GM23338 (cell line): ENCODE results near the gene NPAS2. TPM values are rescaled to one million over a fixed set of nuclear protein-coding genes. Genes with fewer than 3 reads are reported as not detected.

Source experiments
- ATAC-seq: fragments of 200-7000 bp; cut with Tn5 transposase; 3 replicates; pipeline ENCODE4 v1.9.1; 2020
- DNase-seq: peaks from one replicate; pipeline ENCODE4 v3.0.0-alpha.2; 2015; ENCODE audit warnings: low spot score
- H2AFZ ChIP-seq: fragments of 200-600 bp; sonication (generic); 2 replicates; pipeline ENCODE4 v1.8.0; 2016; ENCODE audit warnings: antibody characterized with exemption, mild to moderate bottlenecking, moderate library complexity
- H3F3A ChIP-seq: fragments of 200-600 bp; sonication (generic); replicated peaks from 2 replicates; pipeline ENCODE4 v1.8.0; 2017; ENCODE audit warnings: antibody characterized with exemption, mixed run types, low read depth
- H3K27ac ChIP-seq: fragments of 200-600 bp; sonication (generic); 2 replicates; pipeline ENCODE4 v1.6.1; 2016; ENCODE audit warnings: low read depth
- H3K27me3 ChIP-seq: fragments of 200-600 bp; sonication (generic); 2 replicates; pipeline ENCODE4 v1.8.0; 2016; ENCODE audit warnings: mild to moderate bottlenecking, mixed run types, moderate library complexity; ENCODE audit not compliant: insufficient read depth
- H3K36me3 ChIP-seq: fragments of 200-600 bp; sonication (generic); 2 replicates; pipeline ENCODE4 v1.8.0; 2016; ENCODE audit warnings: mild to moderate bottlenecking; ENCODE audit not compliant: insufficient read depth
- H3K4me1 ChIP-seq: fragments of 200-600 bp; sonication (generic); 2 replicates; pipeline ENCODE4 v1.8.0; 2016; ENCODE audit warnings: mild to moderate bottlenecking, moderate library complexity; ENCODE audit not compliant: insufficient read depth
- H3K4me2 ChIP-seq: fragments of 200-600 bp; sonication (generic); 2 replicates; pipeline ENCODE4 v1.7.1; 2017; ENCODE audit warnings: mixed run types
- H3K4me3 ChIP-seq: fragments of 200-600 bp; sonication (generic); 2 replicates; pipeline ENCODE4 v1.6.1; 2016; ENCODE audit warnings: mixed run types
- H3K79me2 ChIP-seq: fragments of 200-600 bp; sonication (generic); replicated peaks from 2 replicates; pipeline ENCODE4 v1.8.0; 2017; ENCODE audit warnings: mild to moderate bottlenecking; ENCODE audit not compliant: insufficient read depth
- H3K9me2 ChIP-seq: fragments of 200-600 bp; sonication (generic); 2 replicates; pipeline ENCODE4 v1.8.0; 2017; ENCODE audit not compliant: insufficient read depth
- H4K20me1 ChIP-seq: fragments of 200-600 bp; sonication (generic); replicated peaks from 2 replicates; pipeline ENCODE4 v1.8.0; 2017; ENCODE audit warnings: mild to moderate bottlenecking; ENCODE audit not compliant: insufficient read depth
- H3K27ac Mint-ChIP-seq: 2 replicates; pipeline ENCODE4 v1.8.0; 2020; ENCODE audit warnings: inconsistent platforms, mild to moderate bottlenecking, moderate library complexity, mixed read lengths
- H3K27me3 Mint-ChIP-seq: 3 replicates; pipeline ENCODE4 v1.8.0; 2022; ENCODE audit warnings: low read depth, mild to moderate bottlenecking, moderate library complexity, mixed read lengths, inconsistent platforms; ENCODE audit not compliant: insufficient read depth, poor library complexity
- H3K36me3 Mint-ChIP-seq: 3 replicates; pipeline ENCODE4 v1.8.0; 2021; ENCODE audit warnings: low read depth, mild to moderate bottlenecking, inconsistent platforms, moderate library complexity, mixed read lengths
- H3K4me1 Mint-ChIP-seq: 3 replicates; pipeline ENCODE4 v1.8.0; 2020; ENCODE audit warnings: mild to moderate bottlenecking, inconsistent platforms, mixed read lengths
- H3K4me3 Mint-ChIP-seq: 3 replicates; pipeline ENCODE4 v1.8.0; 2021; ENCODE audit warnings: moderate library complexity, mild to moderate bottlenecking, inconsistent platforms, mixed read lengths
- H3K9me3 Mint-ChIP-seq: 3 replicates; pipeline ENCODE4 v1.8.0; 2020; ENCODE audit warnings: moderate library complexity, mild to moderate bottlenecking, inconsistent platforms, mixed read lengths
- CREB1 ChIP-seq: fragments of 250-450 bp; sonication (Bioruptor Pico); IDR thresholded peaks from 2 replicates; pipeline ENCODE4 v1.5.0; 2020; ENCODE audit warnings: low read depth, mild to moderate bottlenecking, moderate library complexity
- NANOG ChIP-seq: IDR thresholded peaks from 2 replicates; pipeline ENCODE4 v1.6.1; 2016; ENCODE audit warnings: antibody characterized with exemption, borderline replicate concordance
- POLR2AphosphoS5 ChIP-seq: IDR thresholded peaks from 2 replicates; pipeline ENCODE4 v1.6.1; 2016; ENCODE audit warnings: antibody characterized with exemption, low read depth
- STAT1 ChIP-seq: IDR thresholded peaks from one replicate; pipeline ENCODE4 v1.6.1; 2016; ENCODE audit warnings: antibody characterized with exemption; ENCODE audit not compliant: unreplicated experiment
- ZNF331 ChIP-seq: fragments of 250-450 bp; sonication (Bioruptor Pico); IDR thresholded peaks from 2 replicates; pipeline ENCODE4 v1.5.0; 2020; ENCODE audit warnings: low read depth, mild to moderate bottlenecking, moderate library complexity
- polyA plus RNA-seq: library from polyadenylated mRNA; unstranded; fragments of >200 nt; fragmentation: Nextera tagmentation; extraction: Ambion mirVana; gene quantifications from 2 replicates; pipeline ENCODE4 v1.2.1, GENCODE V29; 2016
- total RNA-seq: library from RNA; depleted of rRNA; stranded (reverse); fragments of >200 nt; shearing (Covaris generic); gene quantifications from 2 replicates; pipeline ENCODE4 v1.2.3, GENCODE V29; 2014
- TF ChIP-seq, protein P1 (sequence below), 2 experiments: fragments of 200-600 bp in 1 of 2; sonication (generic) in 1 of 2; conservative IDR thresholded peaks; 2 replicates each; pipeline versions ENCODE4 v1.5.1 to v1.6.1; 2016 to 2017; ENCODE audit warnings: antibody characterized with exemption in 2 of 2, low read depth in 2 of 2, mild to moderate bottlenecking in 2 of 2, moderate library complexity in 1 of 2
- TF ChIP-seq, protein P2 (sequence below): IDR thresholded peaks from one replicate; pipeline ENCODE4 v1.6.1; 2018; ENCODE audit warnings: antibody characterized with exemption; ENCODE audit not compliant: unreplicated experiment
- TF ChIP-seq, protein P3 (sequence below): IDR thresholded peaks from 2 replicates; pipeline ENCODE4 v1.6.1; 2016; ENCODE audit warnings: antibody characterized with exemption

Gene NPAS2
- total and polyA plus RNA-seq, 2 experiments from 2014 or later: 0.56 to 1.1 TPM

DNA sequence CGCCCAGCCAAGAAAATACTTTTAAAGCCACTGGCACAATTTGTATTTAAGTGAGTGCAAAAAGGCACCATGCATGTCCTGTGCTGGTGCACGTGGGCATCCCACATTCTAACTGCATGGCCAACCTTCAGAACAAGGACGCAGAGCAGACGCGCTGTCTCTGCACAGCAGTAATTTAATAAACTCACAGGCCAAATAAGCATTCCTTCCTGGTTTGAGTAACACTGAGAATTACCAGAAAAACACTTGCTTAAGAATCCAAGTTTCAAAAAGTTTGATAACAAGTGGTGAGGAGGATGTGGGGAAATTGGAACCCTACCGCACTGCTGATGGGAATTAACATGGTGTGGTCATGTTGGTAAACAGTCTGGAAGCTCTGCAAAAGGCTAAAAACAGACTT lies 220.8 kb downstream of the NPAS2 start (continued):
- no peak for TF ChIP-seq STAT1
- TF ChIP-seq, protein P1, sequence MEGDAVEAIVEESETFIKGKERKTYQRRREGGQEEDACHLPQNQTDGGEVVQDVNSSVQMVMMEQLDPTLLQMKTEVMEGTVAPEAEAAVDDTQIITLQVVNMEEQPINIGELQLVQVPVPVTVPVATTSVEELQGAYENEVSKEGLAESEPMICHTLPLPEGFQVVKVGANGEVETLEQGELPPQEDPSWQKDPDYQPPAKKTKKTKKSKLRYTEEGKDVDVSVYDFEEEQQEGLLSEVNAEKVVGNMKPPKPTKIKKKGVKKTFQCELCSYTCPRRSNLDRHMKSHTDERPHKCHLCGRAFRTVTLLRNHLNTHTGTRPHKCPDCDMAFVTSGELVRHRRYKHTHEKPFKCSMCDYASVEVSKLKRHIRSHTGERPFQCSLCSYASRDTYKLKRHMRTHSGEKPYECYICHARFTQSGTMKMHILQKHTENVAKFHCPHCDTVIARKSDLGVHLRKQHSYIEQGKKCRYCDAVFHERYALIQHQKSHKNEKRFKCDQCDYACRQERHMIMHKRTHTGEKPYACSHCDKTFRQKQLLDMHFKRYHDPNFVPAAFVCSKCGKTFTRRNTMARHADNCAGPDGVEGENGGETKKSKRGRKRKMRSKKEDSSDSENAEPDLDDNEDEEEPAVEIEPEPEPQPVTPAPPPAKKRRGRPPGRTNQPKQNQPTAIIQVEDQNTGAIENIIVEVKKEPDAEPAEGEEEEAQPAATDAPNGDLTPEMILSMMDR (conservative IDR thresholded peaks at IDR 0.05; ENCODE audit: low read depth in 2 of 2): no peak
- TF ChIP-seq, protein P2, sequence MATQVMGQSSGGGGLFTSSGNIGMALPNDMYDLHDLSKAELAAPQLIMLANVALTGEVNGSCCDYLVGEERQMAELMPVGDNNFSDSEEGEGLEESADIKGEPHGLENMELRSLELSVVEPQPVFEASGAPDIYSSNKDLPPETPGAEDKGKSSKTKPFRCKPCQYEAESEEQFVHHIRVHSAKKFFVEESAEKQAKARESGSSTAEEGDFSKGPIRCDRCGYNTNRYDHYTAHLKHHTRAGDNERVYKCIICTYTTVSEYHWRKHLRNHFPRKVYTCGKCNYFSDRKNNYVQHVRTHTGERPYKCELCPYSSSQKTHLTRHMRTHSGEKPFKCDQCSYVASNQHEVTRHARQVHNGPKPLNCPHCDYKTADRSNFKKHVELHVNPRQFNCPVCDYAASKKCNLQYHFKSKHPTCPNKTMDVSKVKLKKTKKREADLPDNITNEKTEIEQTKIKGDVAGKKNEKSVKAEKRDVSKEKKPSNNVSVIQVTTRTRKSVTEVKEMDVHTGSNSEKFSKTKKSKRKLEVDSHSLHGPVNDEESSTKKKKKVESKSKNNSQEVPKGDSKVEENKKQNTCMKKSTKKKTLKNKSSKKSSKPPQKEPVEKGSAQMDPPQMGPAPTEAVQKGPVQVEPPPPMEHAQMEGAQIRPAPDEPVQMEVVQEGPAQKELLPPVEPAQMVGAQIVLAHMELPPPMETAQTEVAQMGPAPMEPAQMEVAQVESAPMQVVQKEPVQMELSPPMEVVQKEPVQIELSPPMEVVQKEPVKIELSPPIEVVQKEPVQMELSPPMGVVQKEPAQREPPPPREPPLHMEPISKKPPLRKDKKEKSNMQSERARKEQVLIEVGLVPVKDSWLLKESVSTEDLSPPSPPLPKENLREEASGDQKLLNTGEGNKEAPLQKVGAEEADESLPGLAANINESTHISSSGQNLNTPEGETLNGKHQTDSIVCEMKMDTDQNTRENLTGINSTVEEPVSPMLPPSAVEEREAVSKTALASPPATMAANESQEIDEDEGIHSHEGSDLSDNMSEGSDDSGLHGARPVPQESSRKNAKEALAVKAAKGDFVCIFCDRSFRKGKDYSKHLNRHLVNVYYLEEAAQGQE: no peak

DNA sequence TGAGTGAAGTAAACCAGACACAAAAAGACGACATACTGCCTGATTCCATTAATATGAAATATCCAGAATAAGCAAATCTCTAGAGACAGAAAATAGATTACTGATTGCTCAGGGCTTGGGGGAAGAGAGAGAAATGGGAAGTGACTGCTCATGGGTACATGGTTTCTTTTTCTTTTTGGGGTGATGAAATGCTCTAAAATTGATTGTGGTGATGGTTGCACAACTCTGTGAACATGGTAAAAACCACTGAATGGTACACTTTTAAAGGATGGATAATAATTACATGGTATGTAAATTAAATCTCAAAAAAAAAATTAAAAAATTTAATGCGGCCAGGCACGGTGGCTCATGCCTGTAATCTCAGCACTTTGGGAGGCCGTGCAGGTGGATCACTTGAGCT lies 221.5 kb downstream of the NPAS2 start:
- Histone ChIP-seq H3K79me2 (no peaks in the 10 kb centered on the region), H3K9me2 (no peaks in the 10 kb centered on the region), H3K27ac (no peak overlapping the region), H3K4me1 (no peaks in the 10 kb centered on the region), H3K4me3 (no peak overlapping the region), H3K36me3 (no peaks in the 10 kb centered on the region; the same call in 1 of the 2 replicates), H2AFZ (no peak overlapping the region), H3F3A (no peaks in the 10 kb centered on the region), H3K27me3 (no peaks in the 10 kb centered on the region), H3K4me2 (no peak overlapping the region), H4K20me1 (no peaks in the 10 kb centered on the region)
- Mint-ChIP-seq H3K36me3 (peaks cover 32% of the 10 kb centered on the region), H3K27me3 (peaks cover 4% of the 10 kb centered on the region), H3K9me3 (no peaks in the 10 kb centered on the region), H3K27ac (no peak overlapping the region), H3K4me3 (no peak overlapping the region), H3K4me1 (peaks cover 17% of the 10 kb centered on the region)
- DNase-seq: no peak
- no peak for ATAC-seq
- TF ChIP-seq CREB1 (CRISPR knock-in tag) (no peak), POLR2AphosphoS5 (no peak), NANOG (no peak), ZNF331 (CRISPR knock-in tag) (no peak)
- TF ChIP-seq, protein P1 (conservative IDR thresholded peaks at IDR 0.05; ENCODE audit: low read depth in 2 of 2): no peak
- TF ChIP-seq, protein P3, sequence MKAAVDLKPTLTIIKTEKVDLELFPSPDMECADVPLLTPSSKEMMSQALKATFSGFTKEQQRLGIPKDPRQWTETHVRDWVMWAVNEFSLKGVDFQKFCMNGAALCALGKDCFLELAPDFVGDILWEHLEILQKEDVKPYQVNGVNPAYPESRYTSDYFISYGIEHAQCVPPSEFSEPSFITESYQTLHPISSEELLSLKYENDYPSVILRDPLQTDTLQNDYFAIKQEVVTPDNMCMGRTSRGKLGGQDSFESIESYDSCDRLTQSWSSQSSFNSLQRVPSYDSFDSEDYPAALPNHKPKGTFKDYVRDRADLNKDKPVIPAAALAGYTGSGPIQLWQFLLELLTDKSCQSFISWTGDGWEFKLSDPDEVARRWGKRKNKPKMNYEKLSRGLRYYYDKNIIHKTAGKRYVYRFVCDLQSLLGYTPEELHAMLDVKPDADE: no peak
